Endothelial cell of umbilical vein (primary cell): Measurements from ENCODE around the gene MED27. TPM values are rescaled to one million over a fixed set of nuclear protein-coding genes. Genes with fewer than 3 reads are reported as not detected.

Experiments
- BruUV-seq: library from RNA; stranded (reverse); fragments of 400-500 nt; replicated peaks from 2 replicates; lab custom pipeline; 2021; lab: Mats Ljungman, UMichigan
- CTCF ChIA-PET: fragments of 300-600, 350-600 bp; sonication (Branson Sonifier 250); formaldehyde crosslinking; loops from one replicate; lab custom pipeline; 2021; ENCODE audit warnings: antibody characterized with exemption, inconsistent platforms; lab: Charles Lee
- POLR2A ChIA-PET: fragments of 300-600, 350-600 bp; sonication (Branson Sonifier 250); formaldehyde crosslinking; loops from one replicate; lab custom pipeline; 2021; ENCODE audit warnings: antibody characterized with exemption, inconsistent platforms; lab: Charles Lee
- DNase-seq: peaks from one replicate; pipeline ENCODE4 v3.0.0-alpha.2; 2011; ENCODE audit warnings: low read depth, low spot score
- FAIRE-seq: peaks from 2 replicates; lab custom pipeline; 2011; peaks lifted over from hg19 to GRCh38; lab: Jason Lieb, UNC
- H2AFZ ChIP-seq: 2 replicates; pipeline ENCODE4 v1.6.0; 2012; ENCODE audit warnings: low read depth, low read length, control low read depth, inconsistent platforms
- H3K27ac ChIP-seq: 2 replicates; pipeline ENCODE4 v1.5.1; 2011; ENCODE audit warnings: low read depth, mild to moderate bottlenecking, control low read depth, low read length, moderate library complexity; ENCODE audit not compliant: insufficient read depth
- H3K27me3 ChIP-seq, 2 experiments: 2 replicates each; pipeline versions ENCODE4 v1.6.0 to v1.6.1; 2011; ENCODE audit warnings: low read length in 2 of 2, mixed read lengths in 1 of 2; ENCODE audit not compliant: control insufficient read depth in 2 of 2, insufficient read depth in 2 of 2
- H3K36me3 ChIP-seq, 2 experiments: 2 replicates in 1 of 2; 3 replicates in 1 of 2; pipeline ENCODE4 v1.5.1; 2011; ENCODE audit warnings: low read length in 2 of 2, mild to moderate bottlenecking in 1 of 2, moderate library complexity in 1 of 2; ENCODE audit not compliant: control insufficient read depth in 2 of 2, insufficient read depth in 2 of 2; ENCODE audit errors: extremely low read depth in 1 of 2
- H3K4me1 ChIP-seq: 3 replicates; pipeline ENCODE4 v1.5.1; 2011; ENCODE audit warnings: mild to moderate bottlenecking, low read length; ENCODE audit not compliant: control insufficient read depth, insufficient read depth; ENCODE audit errors: extremely low read depth
- H3K4me2 ChIP-seq: 2 replicates; pipeline ENCODE4 v1.6.1; 2011; ENCODE audit warnings: low read length, control low read depth, mixed read lengths; ENCODE audit not compliant: insufficient read depth
- H3K4me3 ChIP-seq, 3 experiments: fragments of 200-600 bp in 1 of 3; sonication (generic), shearing (Covaris generic) in 1 of 3; replicated peaks in 1 of 3; 2 replicates each; pipeline ENCODE4 v1.5.1; 2011 to 2016; ENCODE audit warnings: control low read depth in 3 of 3, low read length in 3 of 3, mild to moderate bottlenecking in 2 of 3, inconsistent platforms in 1 of 3, low read depth in 1 of 3, moderate library complexity in 1 of 3; ENCODE audit not compliant: insufficient read depth in 1 of 3
- H3K79me2 ChIP-seq: 2 replicates; pipeline ENCODE4 v1.6.0; 2012; ENCODE audit warnings: low read length, inconsistent platforms; ENCODE audit not compliant: control insufficient read depth, insufficient read depth
- H3K9ac ChIP-seq: replicated peaks from 2 replicates; pipeline ENCODE3; 2011; ENCODE audit warnings: low read length, control low read depth; ENCODE audit not compliant: insufficient read depth; ENCODE audit errors: extremely low read depth
- H3K9me1 ChIP-seq: replicated peaks from 3 replicates; pipeline ENCODE4 v1.6.0; 2011; ENCODE audit warnings: mild to moderate bottlenecking, low read length; ENCODE audit not compliant: control insufficient read depth, insufficient read depth; ENCODE audit errors: extremely low read depth
- H3K9me3 ChIP-seq: replicated peaks from 2 replicates; pipeline ENCODE4 v1.5.1; 2012; ENCODE audit warnings: low read length, inconsistent platforms; ENCODE audit not compliant: control insufficient read depth, insufficient read depth
- H4K20me1 ChIP-seq: replicated peaks from 2 replicates; pipeline ENCODE3; 2011; ENCODE audit warnings: mild to moderate bottlenecking, low read length; ENCODE audit not compliant: control insufficient read depth, insufficient read depth; ENCODE audit errors: extremely low read depth
- EZH2 ChIP-seq: IDR thresholded peaks from 2 replicates; pipeline ENCODE4 v1.6.1; 2012; ENCODE audit warnings: borderline replicate concordance, low read depth, mild to moderate bottlenecking, moderate library complexity, low read length, inconsistent platforms; ENCODE audit not compliant: severe bottlenecking
- FOS ChIP-seq: IDR thresholded peaks from 2 replicates; pipeline ENCODE4 v1.6.1; 2011; ENCODE audit warnings: mild to moderate bottlenecking, low read length, moderate library complexity, borderline replicate concordance; ENCODE audit not compliant: insufficient read depth
- GATA2 ChIP-seq: IDR thresholded peaks from 2 replicates; pipeline ENCODE4 v1.7.0; 2011; ENCODE audit warnings: low read depth, mild to moderate bottlenecking, moderate library complexity, mixed read lengths, low read length; ENCODE audit not compliant: insufficient read length, insufficient read depth
- JUN ChIP-seq: IDR thresholded peaks from 2 replicates; pipeline ENCODE4 v1.6.1; 2011; ENCODE audit warnings: borderline replicate concordance, low read depth; ENCODE audit not compliant: insufficient read length, insufficient read depth
- MYC ChIP-seq: IDR thresholded peaks from one replicate; pipeline ENCODE4 v1.6.1; 2011; ENCODE audit warnings: mild to moderate bottlenecking, low read depth, low read length
- POLR2A ChIP-seq: IDR thresholded peaks from 2 replicates; pipeline ENCODE4 v1.6.1; 2012; ENCODE audit warnings: low read depth, mild to moderate bottlenecking, control low read depth, low read length
- POLR2AphosphoS5 ChIP-seq: IDR thresholded peaks from 2 replicates; pipeline ENCODE4 v1.6.1; 2012; ENCODE audit warnings: low read depth, mild to moderate bottlenecking, control low read depth, low read length, moderate library complexity; ENCODE audit not compliant: insufficient read depth
- dilution Hi-C: fragments of 300-500 bp; cut with MboI; formaldehyde crosslinking; loops from one replicate; pipeline ENCODE4 v1.15.0; 2019; ENCODE audit warnings: low sequenced_read_pairs; ENCODE audit not compliant: extremely low pct_ligation_motif_present
- intact Hi-C: fragments of 100-400 bp; cut with micrococcal nuclease; formaldehyde crosslinking; loops from one replicate; pipeline ENCODE4 v1.10.0; 2022
- polyA plus RNA-seq, 4 experiments: library from polyadenylated mRNA; depleted of rRNA in 3 of 4; stranded (reverse) in 3 of 4; unstranded in 1 of 4; fragments of >200 nt; gene quantifications; 2 replicates each; pipeline versions ENCODE4 v1.2.1 to v1.2.3, GENCODE V29; 2011 to 2012; ENCODE audit warnings: missing spikeins in 1 of 4
- total RNA-seq: library from RNA; stranded (reverse); gene quantifications from 2 replicates; pipeline ENCODE4 v1.2.3, GENCODE V29; 2021
- TF ChIP-seq, protein P1 (sequence below), 2 donors: IDR thresholded peaks; 1 replicate in 1 of 2; 2 replicates in 1 of 2; pipeline ENCODE4 v1.5.1; 2011; ENCODE audit warnings: low read length in 2 of 2, mild to moderate bottlenecking in 2 of 2, moderate library complexity in 2 of 2, control low read depth in 1 of 2, inconsistent platforms in 1 of 2, low read depth in 1 of 2; ENCODE audit not compliant: insufficient read depth in 1 of 2; ENCODE audit errors: extremely low read depth in 1 of 2
- TF ChIP-seq, protein P2 (sequence below): IDR thresholded peaks from 2 replicates; pipeline ENCODE4 v1.6.1; 2011; ENCODE audit not compliant: insufficient read depth, insufficient read length

Gene MED27
- total and polyA plus RNA-seq, 2 donors (not counting 3 experiments of a cell fraction or from before 2014, with no cell fraction given), result 27.9 to 47.8 TPM

DNA sequence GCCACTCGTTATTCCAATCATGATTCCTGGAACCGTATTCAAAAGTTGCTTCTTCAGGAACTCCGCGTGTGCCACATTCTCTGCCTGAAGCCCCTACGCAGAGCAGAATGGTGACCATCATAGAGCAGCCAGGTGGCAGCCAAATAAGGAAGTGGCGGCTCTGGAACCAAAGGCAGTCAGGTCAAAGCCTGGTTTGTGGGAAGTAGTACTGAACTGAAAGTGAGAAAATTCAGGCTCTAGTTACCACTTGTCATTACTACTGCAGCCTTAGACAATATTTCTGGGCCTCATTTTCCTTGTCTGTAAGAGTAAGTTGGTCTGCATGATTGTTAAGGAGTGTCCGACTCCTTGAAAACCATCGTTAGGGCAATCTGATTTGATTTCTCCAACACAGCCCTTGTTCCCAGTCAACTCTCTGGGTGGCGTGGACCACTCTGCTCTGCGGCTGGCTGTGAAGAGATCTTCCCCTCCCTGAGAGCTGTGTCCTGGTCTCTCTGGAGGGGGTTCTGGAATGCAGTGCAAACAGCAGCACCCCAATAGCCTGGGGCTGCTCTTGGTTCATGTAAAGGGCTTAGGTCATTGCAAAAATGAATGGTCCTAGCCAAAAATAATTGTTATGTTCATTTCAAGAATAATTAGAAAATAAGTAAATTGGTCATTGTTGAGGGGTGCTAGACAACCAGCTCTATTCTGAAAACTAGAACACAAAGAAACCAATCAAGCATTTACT lies 102.4 kb downstream of the MED27 start:
- Histone ChIP-seq H3K79me2 (no peaks in the 10 kb centered on the region), H4K20me1 (no peaks in the 10 kb centered on the region), H3K36me3 (no peaks in the 10 kb centered on the region), H3K27ac (no peak overlapping the region), H3K9me3 (no peaks in the 10 kb centered on the region), H3K9ac (no peak overlapping the region), H3K4me1 (peaks cover 13% of the 10 kb centered on the region), H3K4me3 (no peak overlapping the region), H3K9me1 (no peaks in the 10 kb centered on the region), H3K27me3 (no peaks in the 10 kb centered on the region), H3K4me2 (no peak overlapping the region), H2AFZ (no peak overlapping the region)
- FAIRE-seq (no peak), DNase-seq (no peak)
- CTCF ChIA-PET, result no interaction called here
- dilution Hi-C loops, result no loop called here
- intact Hi-C loops, result no loop called here
- POLR2A ChIA-PET, result no interaction called here
- BruUV-seq, result no TSS peak
- TF ChIP-seq, protein P1, sequence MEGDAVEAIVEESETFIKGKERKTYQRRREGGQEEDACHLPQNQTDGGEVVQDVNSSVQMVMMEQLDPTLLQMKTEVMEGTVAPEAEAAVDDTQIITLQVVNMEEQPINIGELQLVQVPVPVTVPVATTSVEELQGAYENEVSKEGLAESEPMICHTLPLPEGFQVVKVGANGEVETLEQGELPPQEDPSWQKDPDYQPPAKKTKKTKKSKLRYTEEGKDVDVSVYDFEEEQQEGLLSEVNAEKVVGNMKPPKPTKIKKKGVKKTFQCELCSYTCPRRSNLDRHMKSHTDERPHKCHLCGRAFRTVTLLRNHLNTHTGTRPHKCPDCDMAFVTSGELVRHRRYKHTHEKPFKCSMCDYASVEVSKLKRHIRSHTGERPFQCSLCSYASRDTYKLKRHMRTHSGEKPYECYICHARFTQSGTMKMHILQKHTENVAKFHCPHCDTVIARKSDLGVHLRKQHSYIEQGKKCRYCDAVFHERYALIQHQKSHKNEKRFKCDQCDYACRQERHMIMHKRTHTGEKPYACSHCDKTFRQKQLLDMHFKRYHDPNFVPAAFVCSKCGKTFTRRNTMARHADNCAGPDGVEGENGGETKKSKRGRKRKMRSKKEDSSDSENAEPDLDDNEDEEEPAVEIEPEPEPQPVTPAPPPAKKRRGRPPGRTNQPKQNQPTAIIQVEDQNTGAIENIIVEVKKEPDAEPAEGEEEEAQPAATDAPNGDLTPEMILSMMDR (IDR thresholded peaks at IDR 0.05; ENCODE audit: extremely low read depth in 1 of 2, insufficient read depth in 1 of 2, low read depth in 1 of 2, low read length in 2 of 2), result no peak
- TF ChIP-seq FOS (no peak), MYC (no peak), EZH2 (no peak), GATA2 (no peak), POLR2A (no peak), POLR2AphosphoS5 (no peak), JUN (no peak)
- TF ChIP-seq, protein P2, sequence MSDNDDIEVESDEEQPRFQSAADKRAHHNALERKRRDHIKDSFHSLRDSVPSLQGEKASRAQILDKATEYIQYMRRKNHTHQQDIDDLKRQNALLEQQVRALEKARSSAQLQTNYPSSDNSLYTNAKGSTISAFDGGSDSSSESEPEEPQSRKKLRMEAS, result no peak
